ENCODE data around the gene SLC48A1.
"Not testable (repeated sequence)": the region's sequence is repeated elsewhere in the genome, so short reads cannot be mapped to it uniquely, and the experiment has no call there.

Gene SLC48A1

GRCh38 chr12:47809518-47809917, 36.5 kb downstream of the SLC48A1 start:
- H3K36me3 Mint-ChIP-seq (ENCODE audit: low read depth) = peaks cover 38% of the 10 kb centered on the region
- not testable (repeated sequence) for H3K9me3 Mint-ChIP-seq; H3K27me3 Mint-ChIP-seq (ENCODE audit: low read depth)
- peaks cover 86% of the 10 kb centered on the region for H3K4me1 Mint-ChIP-seq (ENCODE audit: low read depth)
- peak overlapping the region; percentile 37 for H3K4me3 Mint-ChIP-seq
- H3K27ac Mint-ChIP-seq = peak overlapping the region; percentile 100

DNA sequence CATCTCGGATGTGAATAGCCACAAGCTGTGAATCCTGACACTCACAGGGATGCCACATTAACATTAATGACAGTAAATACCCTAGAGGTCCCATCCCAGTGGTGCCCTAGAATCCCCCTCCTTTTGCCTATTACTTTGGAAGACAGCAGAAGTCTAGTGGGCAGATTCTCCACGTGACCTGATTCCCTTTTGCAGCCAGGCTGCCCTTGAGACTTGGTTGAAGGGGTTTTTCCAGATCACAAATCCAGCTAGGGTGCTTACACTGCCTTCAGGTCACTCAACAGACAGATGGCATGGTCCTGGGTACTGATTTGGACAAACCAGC, 38.0 kb downstream of the SLC48A1 start:
- Mint-ChIP-seq H3K4me3 (peak overlapping the region; percentile 91), H3K27me3 (ENCODE audit: low read depth) (no peaks in the 10 kb centered on the region), H3K36me3 (ENCODE audit: low read depth) (peaks cover 37% of the 10 kb centered on the region), H3K9me3 (no peaks in the 10 kb centered on the region), H3K4me1 (ENCODE audit: low read depth) (peaks cover 85% of the 10 kb centered on the region), H3K27ac (peak overlapping the region; percentile 100)

DNA sequence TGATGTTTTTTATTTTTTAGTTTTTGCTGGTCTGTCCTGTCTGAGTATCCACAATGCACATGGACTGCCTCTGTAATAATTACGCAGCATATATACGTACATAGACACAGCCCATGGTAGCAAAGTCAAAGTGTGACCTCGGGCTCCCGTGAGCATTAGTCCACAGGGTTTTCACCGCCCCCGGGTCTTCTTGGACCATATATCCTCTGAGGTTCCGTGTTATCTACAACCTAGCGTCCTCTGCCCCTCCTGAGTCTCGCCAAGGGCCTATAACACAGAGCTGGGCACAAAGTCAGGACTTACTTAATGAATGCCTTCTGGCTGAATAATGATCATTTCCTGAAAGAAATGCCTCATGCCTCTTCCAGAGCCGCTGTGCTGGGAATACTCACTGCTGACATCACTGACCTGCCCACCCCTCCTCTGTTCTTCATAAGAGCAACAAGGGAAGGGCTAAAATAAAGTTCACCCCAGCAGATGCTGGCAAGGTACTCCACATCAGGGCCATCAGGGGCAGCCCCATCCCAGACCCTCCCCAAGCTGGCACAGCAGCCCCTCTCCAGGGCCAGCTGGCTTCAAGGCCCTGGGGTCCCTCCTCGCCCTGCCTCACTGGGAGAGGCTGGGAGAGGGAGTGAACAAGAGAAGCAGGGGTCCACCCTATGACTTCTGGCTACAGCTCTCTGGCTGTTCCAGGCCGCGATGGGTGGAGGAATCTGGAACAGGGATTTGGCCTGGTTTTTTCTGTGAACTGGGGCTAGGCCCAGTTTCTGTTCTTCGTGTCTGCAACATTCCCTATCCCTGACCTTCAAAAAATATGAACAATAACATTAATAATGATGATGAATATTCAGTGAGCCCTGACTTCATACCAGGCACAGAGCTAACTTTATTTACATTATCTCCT, 38.8 kb downstream of the SLC48A1 start:
- Mint-ChIP-seq H3K4me3 (peak overlapping the region; percentile 91), H3K36me3 (ENCODE audit: low read depth) (peaks cover 41% of the 10 kb centered on the region), H3K27ac (peak overlapping the region; percentile 100), H3K4me1 (ENCODE audit: low read depth) (peaks cover 83% of the 10 kb centered on the region), H3K9me3 (no peaks in the 10 kb centered on the region), H3K27me3 (ENCODE audit: low read depth) (no peaks in the 10 kb centered on the region)

GRCh38 chr12:47812797-47813510, 39.9 kb downstream of the SLC48A1 start:
- no peaks in the 10 kb centered on the region for H3K9me3 Mint-ChIP-seq
- no peaks in the 10 kb centered on the region for H3K27me3 Mint-ChIP-seq (ENCODE audit: low read depth)
- peak overlapping the region; percentile 100 for H3K27ac Mint-ChIP-seq
- H3K36me3 Mint-ChIP-seq (ENCODE audit: low read depth) = peaks cover 44% of the 10 kb centered on the region
- H3K4me1 Mint-ChIP-seq (ENCODE audit: low read depth) = peaks cover 81% of the 10 kb centered on the region
- peak overlapping the region; percentile 86 for H3K4me3 Mint-ChIP-seq

GRCh38 chr12:47813511-47814196, 40.6 kb downstream of the SLC48A1 start:
- no peaks in the 10 kb centered on the region for H3K9me3 Mint-ChIP-seq
- H3K27me3 Mint-ChIP-seq (ENCODE audit: low read depth) = no peaks in the 10 kb centered on the region
- peak overlapping the region; percentile 100 for H3K27ac Mint-ChIP-seq
- peak overlapping the region; percentile 86 for H3K4me3 Mint-ChIP-seq
- H3K4me1 Mint-ChIP-seq (ENCODE audit: low read depth) = peaks cover 80% of the 10 kb centered on the region
- peaks cover 51% of the 10 kb centered on the region for H3K36me3 Mint-ChIP-seq (ENCODE audit: low read depth)

- H3K4me1 Mint-ChIP-seq (ENCODE audit: low read depth) = peaks cover 74% of the 10 kb centered on the region
- H3K36me3 Mint-ChIP-seq (ENCODE audit: low read depth) = peaks cover 51% of the 10 kb centered on the region
- H3K4me3 Mint-ChIP-seq = peak overlapping the region; percentile 86
- H3K27ac Mint-ChIP-seq = peak overlapping the region; percentile 100
- no peaks in the 10 kb centered on the region for H3K27me3 Mint-ChIP-seq (ENCODE audit: low read depth)
- no peaks in the 10 kb centered on the region for H3K9me3 Mint-ChIP-seq
These were observed 41.6 kb downstream of the SLC48A1 start for GRCh38 chr12:47814539-47815170.

GRCh38 chr12:47815447-47815846, 42.4 kb downstream of the SLC48A1 start:
- Mint-ChIP-seq H3K36me3 (ENCODE audit: low read depth) (peaks cover 51% of the 10 kb centered on the region), H3K4me3 (peak overlapping the region; percentile 91), H3K27ac (peak overlapping the region; percentile 100), H3K4me1 (ENCODE audit: low read depth) (peaks cover 72% of the 10 kb centered on the region)
- H3K27me3 Mint-ChIP-seq (ENCODE audit: low read depth); H3K9me3 Mint-ChIP-seq: not testable (repeated sequence)

DNA sequence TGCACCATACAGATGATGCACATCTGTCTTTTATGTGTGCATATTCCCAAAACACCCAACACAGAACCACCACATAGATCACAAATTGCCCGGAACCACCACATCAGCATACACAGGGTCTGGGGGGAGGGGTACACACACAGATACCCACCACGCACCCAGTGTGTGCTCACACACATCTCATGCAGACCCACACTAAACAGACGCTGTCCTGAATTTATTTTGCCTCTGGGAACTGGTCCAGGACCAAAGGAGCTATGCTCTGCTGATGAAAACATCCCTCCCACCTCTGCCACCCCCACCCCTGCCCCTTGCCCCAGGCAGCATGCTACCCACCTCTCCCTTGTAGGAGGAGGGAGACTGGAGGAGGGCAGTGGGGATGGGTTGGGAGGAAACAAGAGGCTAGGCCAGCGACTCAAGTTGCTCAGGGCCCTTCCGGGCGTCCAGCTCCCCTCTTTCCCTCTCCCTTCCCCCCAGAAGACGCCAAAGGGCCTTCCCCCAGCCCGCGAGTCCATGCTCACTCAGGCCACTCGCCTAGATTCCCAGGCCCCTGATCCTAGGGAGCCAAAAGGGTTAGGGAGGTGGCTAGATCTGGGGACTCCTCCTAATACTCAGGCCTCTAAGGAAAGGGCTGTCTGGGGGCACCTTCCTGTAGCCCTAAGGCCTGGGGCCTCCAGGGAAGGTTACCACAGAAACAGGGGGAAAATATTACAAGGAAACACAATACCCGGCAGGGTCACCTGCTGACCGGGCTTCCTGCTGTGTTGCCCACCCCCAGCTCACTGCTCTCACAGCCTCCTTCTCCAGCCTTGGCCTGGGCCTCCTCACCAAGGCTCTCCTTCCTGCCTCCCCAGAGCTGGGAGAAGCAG, 43.6 kb downstream of the SLC48A1 start:
- peaks cover 42% of the 10 kb centered on the region for H3K36me3 Mint-ChIP-seq (ENCODE audit: low read depth)
- peak overlapping the region; percentile 91 for H3K4me3 Mint-ChIP-seq

GRCh38 chr12:47817272-47818006, 44.4 kb downstream of the SLC48A1 start:
- Mint-ChIP-seq H3K4me1 (ENCODE audit: low read depth) (peaks cover 71% of the 10 kb centered on the region), H3K27me3 (ENCODE audit: low read depth) (no peaks in the 10 kb centered on the region), H3K36me3 (ENCODE audit: low read depth) (peaks cover 40% of the 10 kb centered on the region), H3K4me3 (peak overlapping the region; percentile 91), H3K9me3 (no peaks in the 10 kb centered on the region), H3K27ac (peak overlapping the region; percentile 94)

More for the DNA sequence above, 43.6 kb downstream of the SLC48A1 start:
- Mint-ChIP-seq H3K27me3 (ENCODE audit: low read depth) (no peaks in the 10 kb centered on the region), H3K9me3 (no peaks in the 10 kb centered on the region), H3K4me1 (ENCODE audit: low read depth) (peaks cover 69% of the 10 kb centered on the region), H3K27ac (peak overlapping the region; percentile 100)

- Mint-ChIP-seq H3K4me3 (peak overlapping the region; percentile 91), H3K36me3 (ENCODE audit: low read depth) (peaks cover 40% of the 10 kb centered on the region), H3K9me3 (no peaks in the 10 kb centered on the region), H3K27ac (peak overlapping the region; percentile 94), H3K27me3 (ENCODE audit: low read depth) (no peaks in the 10 kb centered on the region), H3K4me1 (ENCODE audit: low read depth) (peaks cover 73% of the 10 kb centered on the region)
These were observed 45.0 kb downstream of the SLC48A1 start for GRCh38 chr12:47818007-47818376.

GRCh38 chr12:47818467-47819137, 45.6 kb downstream of the SLC48A1 start:
- Mint-ChIP-seq H3K27me3 (ENCODE audit: low read depth) (no peaks in the 10 kb centered on the region), H3K27ac (peak overlapping the region; percentile 94), H3K36me3 (ENCODE audit: low read depth) (peaks cover 36% of the 10 kb centered on the region), H3K4me3 (peak overlapping the region; percentile 91), H3K4me1 (ENCODE audit: low read depth) (peaks cover 71% of the 10 kb centered on the region), H3K9me3 (no peaks in the 10 kb centered on the region)

DNA sequence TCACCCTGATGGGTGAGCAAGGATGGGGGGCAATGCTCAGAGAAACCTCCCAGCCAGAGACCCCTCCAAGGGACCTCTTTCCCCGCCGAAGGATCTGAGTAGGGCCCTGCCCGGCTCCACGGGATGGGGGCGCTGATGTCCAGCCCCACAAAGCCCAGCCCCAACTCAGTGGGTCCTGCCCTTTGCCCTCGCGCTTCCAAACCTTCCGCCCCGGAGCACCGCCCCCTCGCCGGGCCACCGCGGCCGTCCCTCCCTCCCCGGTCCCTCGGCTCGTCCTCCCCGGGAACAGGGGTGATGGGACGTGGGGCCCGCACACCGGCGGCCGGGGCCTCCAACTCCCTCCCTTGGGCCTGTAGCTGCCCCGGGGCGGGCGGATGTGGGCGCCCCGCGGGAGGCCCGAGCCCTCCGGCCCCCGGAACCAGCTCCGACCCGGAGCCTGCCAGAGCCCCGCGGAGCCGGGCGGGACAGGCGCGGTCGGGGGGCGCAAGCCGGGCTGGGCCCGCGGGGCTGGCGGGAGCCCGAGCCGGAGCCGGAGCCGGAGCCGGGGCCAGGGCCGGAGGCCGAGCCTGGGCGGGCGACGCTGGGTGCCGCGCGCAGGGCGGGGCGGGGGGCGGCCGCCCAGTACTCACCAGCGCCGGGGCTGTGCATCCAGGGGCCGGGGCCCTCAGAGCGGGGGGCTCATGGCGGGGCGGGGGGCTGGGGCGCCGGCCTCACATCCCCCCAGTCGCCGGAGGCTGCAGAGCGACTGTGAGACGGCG, 46.3 kb downstream of the SLC48A1 start:
- Mint-ChIP-seq H3K36me3 (ENCODE audit: low read depth) (peaks cover 30% of the 10 kb centered on the region), H3K9me3 (no peaks in the 10 kb centered on the region), H3K27me3 (ENCODE audit: low read depth) (no peaks in the 10 kb centered on the region), H3K4me3 (peak overlapping the region; percentile 91), H3K27ac (peak overlapping the region; percentile 94), H3K4me1 (ENCODE audit: low read depth) (peaks cover 71% of the 10 kb centered on the region)
